Ovary (tissue), 3 donors: ENCODE results near the gene TMEM232.

Experiments used
- CTCF ChIP-seq, 3 donors: fragments of 450-650 bp in 2 of 3; fragments of 200-600 bp in 1 of 3; IDR thresholded peaks; one replicate each; pipeline versions ENCODE4 v1.5.1 to v1.8.0; 2016 to 2022; ENCODE audit warnings: antibody characterized with exemption in 3 of 3, mild to moderate bottlenecking in 1 of 3
- EP300 ChIP-seq: sonication (generic); formaldehyde crosslinking; IDR thresholded peaks from one replicate; pipeline ENCODE4 v1.6.1; 2017; ENCODE audit warnings: antibody characterized with exemption
- POLR2A ChIP-seq: fragments of 450-650 bp; IDR thresholded peaks from one replicate; pipeline ENCODE4 v1.6.1; 2017; ENCODE audit warnings: antibody characterized with exemption, mild to moderate bottlenecking, moderate library complexity
- donor health status: DM: no; HTN: no; CAD: no.

- TF ChIP-seq POLR2A (no peak), CTCF (IDR thresholded peaks at IDR 0.05) (no peak), EP300 (no peak)
These were observed 73.1 kb downstream of the TMEM232 start for GRCh38 chr5:110653231-110653970.
